Stomach smooth muscle (tissue), 2 donors: ENCODE data around the gene IGF2.
A peak's percentile ranks its signal among the peaks of the same experiment; 100 is the strongest.

Experiments used
- H3K27ac ChIP-seq: one replicate; pipeline ENCODE4 v1.7.0; 2013; ENCODE audit warnings: mild to moderate bottlenecking, low read length, inconsistent platforms
- H3K27me3 ChIP-seq, 2 donors: one replicate each; pipeline ENCODE4 v1.7.0; 2013; ENCODE audit warnings: low read length in 2 of 2; ENCODE audit not compliant: insufficient read depth in 2 of 2, control insufficient read depth in 1 of 2
- H3K36me3 ChIP-seq, 2 donors: one replicate each; pipeline ENCODE4 v1.7.0; 2013; ENCODE audit warnings: low read length in 2 of 2; ENCODE audit not compliant: control insufficient read depth in 2 of 2, insufficient read depth in 2 of 2
- H3K4me1 ChIP-seq: one replicate; pipeline ENCODE4 v1.7.0; 2013; ENCODE audit warnings: low read length; ENCODE audit not compliant: control insufficient read depth, insufficient read depth
- H3K4me3 ChIP-seq, 2 donors: one replicate each; pipeline ENCODE4 v1.7.0; 2013; ENCODE audit warnings: low read length in 2 of 2
- H3K9ac ChIP-seq, 2 donors: one replicate each; pipeline ENCODE4 v1.7.0; 2013; ENCODE audit warnings: low read length in 2 of 2, mild to moderate bottlenecking in 1 of 2
- H3K9me3 ChIP-seq, 2 donors: one replicate each; pipeline ENCODE4 v1.7.0; 2013; ENCODE audit warnings: low read length in 2 of 2; ENCODE audit not compliant: control insufficient read depth in 2 of 2
- donor health status: healthy.
- donor health status: Pancreatic carcinoma.

The IGF2 gene

GRCh38 chr11:2099516-2100349 lies 39.5 kb downstream of the IGF2 start:
- Histone ChIP-seq H3K36me3 (no peaks in the 10 kb centered on the region), H3K9me3 (no peaks in the 10 kb centered on the region), H3K4me1 (peaks cover 19% of the 10 kb centered on the region), H3K27me3 (peaks cover 0 to 2% of the 10 kb centered on the region in 2 donors), H3K9ac (no peak overlapping the region), H3K27ac (no peak overlapping the region), H3K4me3 (no peak overlapping the region)

- Histone ChIP-seq H3K36me3 (no peaks in the 10 kb centered on the region), H3K4me3 (no peak overlapping the region), H3K27ac (no peak overlapping the region), H3K27me3 (peaks cover 0 to 2% of the 10 kb centered on the region in 2 donors), H3K9me3 (no peaks in the 10 kb centered on the region), H3K4me1 (peaks cover 23% of the 10 kb centered on the region), H3K9ac (no peak overlapping the region)
Measured at GRCh38 chr11:2098691-2099515, 40.3 kb downstream of the IGF2 start.

GRCh38 chr11:2097998-2098690 lies 41.0 kb downstream of the IGF2 start:
- no peak overlapping the region for H3K27ac ChIP-seq

GRCh38 chr11:2097356-2097997 lies 41.7 kb downstream of the IGF2 start:
- Histone ChIP-seq H3K9ac (no peak overlapping the region), H3K4me1 (peaks cover 32% of the 10 kb centered on the region)

More at GRCh38 chr11:2097998-2098690, 41.0 kb downstream of the IGF2 start:
- Histone ChIP-seq H3K9ac (no peak overlapping the region), H3K4me3 (no peak overlapping the region), H3K4me1 (peaks cover 27% of the 10 kb centered on the region), H3K27me3 (peaks cover 0 to 2% of the 10 kb centered on the region in 2 donors), H3K9me3 (no peaks in the 10 kb centered on the region), H3K36me3 (no peaks in the 10 kb centered on the region)

GRCh38 chr11:2096919-2097301 lies 42.3 kb downstream of the IGF2 start:
- Histone ChIP-seq H3K4me3 (peak overlapping the region in 1 of 2 donors; percentile 29), H3K4me1 (peaks cover 33% of the 10 kb centered on the region), H3K27me3 (peaks cover 0 to 4% of the 10 kb centered on the region in 2 donors), H3K9me3 (no peaks in the 10 kb centered on the region), H3K27ac (no peak overlapping the region), H3K36me3 (no peaks in the 10 kb centered on the region), H3K9ac (no peak overlapping the region)

More at GRCh38 chr11:2097356-2097997, 41.7 kb downstream of the IGF2 start:
- Histone ChIP-seq H3K27me3 (peaks cover 0 to 2% of the 10 kb centered on the region in 2 donors), H3K27ac (no peak overlapping the region), H3K4me3 (peak overlapping the region in 1 of 2 donors; percentile 29), H3K9me3 (no peaks in the 10 kb centered on the region), H3K36me3 (no peaks in the 10 kb centered on the region)

- Histone ChIP-seq H3K4me3 (no peak overlapping the region), H3K27me3 (peaks cover 0 to 4% of the 10 kb centered on the region in 2 donors), H3K4me1 (peaks cover 33% of the 10 kb centered on the region), H3K9me3 (no peaks in the 10 kb centered on the region), H3K9ac (no peak overlapping the region), H3K27ac (no peak overlapping the region), H3K36me3 (no peaks in the 10 kb centered on the region)
Measured at GRCh38 chr11:2096011-2096918, 42.9 kb downstream of the IGF2 start.

GRCh38 chr11:2095542-2095941 lies 43.6 kb downstream of the IGF2 start:
- Histone ChIP-seq H3K4me3 (no peak overlapping the region), H3K36me3 (no peaks in the 10 kb centered on the region), H3K9ac (no peak overlapping the region), H3K27me3 (peaks cover 0 to 4% of the 10 kb centered on the region in 2 donors), H3K4me1 (peaks cover 31% of the 10 kb centered on the region), H3K9me3 (no peaks in the 10 kb centered on the region), H3K27ac (no peak overlapping the region)

- peaks cover 0 to 4% of the 10 kb centered on the region in 2 donors for H3K27me3 ChIP-seq
- H3K9ac ChIP-seq = no peak overlapping the region
- peaks cover 31% of the 10 kb centered on the region for H3K4me1 ChIP-seq
- no peak overlapping the region for H3K27ac ChIP-seq
- H3K36me3 ChIP-seq = no peaks in the 10 kb centered on the region
- no peak overlapping the region for H3K4me3 ChIP-seq
- H3K9me3 ChIP-seq = no peaks in the 10 kb centered on the region
Measured at GRCh38 chr11:2095198-2095520, 44.0 kb downstream of the IGF2 start.

GRCh38 chr11:2094354-2095197 lies 44.6 kb downstream of the IGF2 start:
- peaks cover 31% of the 10 kb centered on the region for H3K4me1 ChIP-seq
- H3K9ac ChIP-seq = no peak overlapping the region
- no peaks in the 10 kb centered on the region for H3K9me3 ChIP-seq
- no peaks in the 10 kb centered on the region for H3K36me3 ChIP-seq
- H3K27ac ChIP-seq = no peak overlapping the region
- H3K4me3 ChIP-seq = no peak overlapping the region
- peaks cover 0 to 4% of the 10 kb centered on the region in 2 donors for H3K27me3 ChIP-seq
